ENCODE results near the gene SLC35B2. TPM values are rescaled to one million over a fixed set of nuclear protein-coding genes. Genes with fewer than 3 reads are reported as not detected.
A peak's percentile ranks its signal among the peaks of the same experiment; 100 is the strongest.

The SLC35B2 gene
- total and polyA plus RNA-seq, 2 experiments from 2014 or later = 14.0 to 30.9 TPM

- Histone ChIP-seq H4K20me1 (replicated peaks; ENCODE audit: insufficient read depth) (peaks cover 6% of the 10 kb centered on the region; the same call in 1 of the 2 replicates), H3K27ac (ENCODE audit: low read depth) (no peak overlapping the region), H3K27me3 (ENCODE audit: insufficient read depth) (0 out of 2 replicates have a peak, but pooled peaks cover 11% of the 10 kb centered on the region), H3K9me2 (ENCODE audit: insufficient read depth) (no peaks in the 10 kb centered on the region), H3K4me3 (no peak overlapping the region), H3K4me1 (ENCODE audit: insufficient read depth) (peaks cover 19% of the 10 kb centered on the region; the same call in 1 of the 2 replicates), H3K36me3 (ENCODE audit: insufficient read depth) (0 out of 2 replicates have a peak, but pooled peaks cover 4% of the 10 kb centered on the region), H3F3A (replicated peaks; ENCODE audit: low read depth) (peaks cover 25% of the 10 kb centered on the region), H3K4me2 (no peak overlapping the region), H3K79me2 (replicated peaks; ENCODE audit: insufficient read depth) (no peaks in the 10 kb centered on the region), H2AFZ (no peak overlapping the region)
- ATAC-seq (peak; percentile 7), DNase-seq (ENCODE audit: low spot score) (peak; percentile 56)
- H3K4me3 Mint-ChIP-seq = no peak overlapping the region; the same call in 2 of the 3 replicates
- H3K27ac Mint-ChIP-seq = no peak overlapping the region
- H3K4me1 Mint-ChIP-seq = peaks cover 43% of the 10 kb centered on the region
- peaks cover 20% of the 10 kb centered on the region for H3K27me3 Mint-ChIP-seq (ENCODE audit: insufficient read depth, low read depth, poor library complexity)
- TF ChIP-seq, protein P1, sequence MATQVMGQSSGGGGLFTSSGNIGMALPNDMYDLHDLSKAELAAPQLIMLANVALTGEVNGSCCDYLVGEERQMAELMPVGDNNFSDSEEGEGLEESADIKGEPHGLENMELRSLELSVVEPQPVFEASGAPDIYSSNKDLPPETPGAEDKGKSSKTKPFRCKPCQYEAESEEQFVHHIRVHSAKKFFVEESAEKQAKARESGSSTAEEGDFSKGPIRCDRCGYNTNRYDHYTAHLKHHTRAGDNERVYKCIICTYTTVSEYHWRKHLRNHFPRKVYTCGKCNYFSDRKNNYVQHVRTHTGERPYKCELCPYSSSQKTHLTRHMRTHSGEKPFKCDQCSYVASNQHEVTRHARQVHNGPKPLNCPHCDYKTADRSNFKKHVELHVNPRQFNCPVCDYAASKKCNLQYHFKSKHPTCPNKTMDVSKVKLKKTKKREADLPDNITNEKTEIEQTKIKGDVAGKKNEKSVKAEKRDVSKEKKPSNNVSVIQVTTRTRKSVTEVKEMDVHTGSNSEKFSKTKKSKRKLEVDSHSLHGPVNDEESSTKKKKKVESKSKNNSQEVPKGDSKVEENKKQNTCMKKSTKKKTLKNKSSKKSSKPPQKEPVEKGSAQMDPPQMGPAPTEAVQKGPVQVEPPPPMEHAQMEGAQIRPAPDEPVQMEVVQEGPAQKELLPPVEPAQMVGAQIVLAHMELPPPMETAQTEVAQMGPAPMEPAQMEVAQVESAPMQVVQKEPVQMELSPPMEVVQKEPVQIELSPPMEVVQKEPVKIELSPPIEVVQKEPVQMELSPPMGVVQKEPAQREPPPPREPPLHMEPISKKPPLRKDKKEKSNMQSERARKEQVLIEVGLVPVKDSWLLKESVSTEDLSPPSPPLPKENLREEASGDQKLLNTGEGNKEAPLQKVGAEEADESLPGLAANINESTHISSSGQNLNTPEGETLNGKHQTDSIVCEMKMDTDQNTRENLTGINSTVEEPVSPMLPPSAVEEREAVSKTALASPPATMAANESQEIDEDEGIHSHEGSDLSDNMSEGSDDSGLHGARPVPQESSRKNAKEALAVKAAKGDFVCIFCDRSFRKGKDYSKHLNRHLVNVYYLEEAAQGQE (IDR thresholded peaks at IDR 0.05; ENCODE audit: unreplicated experiment) = no peak
- no peak for TF ChIP-seq EZH2 (IDR thresholded peaks at IDR 0.05; ENCODE audit: low read depth, unreplicated experiment)
- peak; percentile 57 to 61 for TF ChIP-seq CTCF (conservative IDR thresholded peaks at IDR 0.05; ENCODE audit: low read depth in 2 of 2)
- no peak for TF ChIP-seq EZH2phosphoT487 (IDR thresholded peaks at IDR 0.05; ENCODE audit: unreplicated experiment)
- no peak for TF ChIP-seq ZNF331 (CRISPR knock-in tag; IDR thresholded peaks at IDR 0.05; ENCODE audit: low read depth)
- TF ChIP-seq NANOG (IDR thresholded peaks at IDR 0.05; ENCODE audit: borderline replicate concordance) = no peak
- H3K9me3 Mint-ChIP-seq = no peaks in the 10 kb centered on the region; the same call in 2 of the 3 replicates
- peaks cover 52% of the 10 kb centered on the region for H3K36me3 Mint-ChIP-seq (ENCODE audit: low read depth)
Observed at GRCh38 chr6:44235891-44236516, 21.3 kb downstream of the SLC35B2 start.

DNA sequence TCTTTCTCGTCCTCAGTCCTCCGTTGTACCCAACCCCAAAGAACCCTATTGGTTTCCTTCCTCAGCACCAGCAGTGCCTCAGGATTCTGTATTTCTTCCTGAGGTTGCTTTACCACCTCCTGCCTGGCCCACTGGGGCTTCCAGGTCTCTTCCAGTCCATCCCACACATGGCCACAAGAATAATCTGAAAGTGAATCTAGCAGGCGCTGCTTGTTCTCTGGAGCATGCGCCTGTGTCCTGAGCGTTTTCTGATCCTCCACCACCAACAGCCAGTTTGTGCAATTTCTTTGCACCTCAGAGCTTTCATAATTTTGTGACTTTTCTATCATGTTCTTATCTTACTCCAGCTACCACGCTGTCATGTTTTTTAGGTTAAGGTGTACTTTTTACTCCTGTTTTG lies 22.1 kb downstream of the SLC35B2 start:
- no peak overlapping the region for H3K4me2 ChIP-seq
- ATAC-seq = no peak
- no peaks in the 10 kb centered on the region for H3K9me2 ChIP-seq (ENCODE audit: insufficient read depth)
- H3K27me3 Mint-ChIP-seq (ENCODE audit: insufficient read depth, low read depth, poor library complexity) = peaks cover 23% of the 10 kb centered on the region
- TF ChIP-seq, protein P2, sequence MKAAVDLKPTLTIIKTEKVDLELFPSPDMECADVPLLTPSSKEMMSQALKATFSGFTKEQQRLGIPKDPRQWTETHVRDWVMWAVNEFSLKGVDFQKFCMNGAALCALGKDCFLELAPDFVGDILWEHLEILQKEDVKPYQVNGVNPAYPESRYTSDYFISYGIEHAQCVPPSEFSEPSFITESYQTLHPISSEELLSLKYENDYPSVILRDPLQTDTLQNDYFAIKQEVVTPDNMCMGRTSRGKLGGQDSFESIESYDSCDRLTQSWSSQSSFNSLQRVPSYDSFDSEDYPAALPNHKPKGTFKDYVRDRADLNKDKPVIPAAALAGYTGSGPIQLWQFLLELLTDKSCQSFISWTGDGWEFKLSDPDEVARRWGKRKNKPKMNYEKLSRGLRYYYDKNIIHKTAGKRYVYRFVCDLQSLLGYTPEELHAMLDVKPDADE (IDR thresholded peaks at IDR 0.05) = no peak
- TF ChIP-seq EZH2 (IDR thresholded peaks at IDR 0.05; ENCODE audit: low read depth, unreplicated experiment) (no peak), EZH2phosphoT487 (IDR thresholded peaks at IDR 0.05; ENCODE audit: unreplicated experiment) (no peak)
- TF ChIP-seq, protein P1 (IDR thresholded peaks at IDR 0.05; ENCODE audit: unreplicated experiment) = no peak
- no peak overlapping the region for H2AFZ ChIP-seq
- no peak overlapping the region for H3K4me3 ChIP-seq
- H3K4me1 Mint-ChIP-seq = peaks cover 43% of the 10 kb centered on the region
- H3K27ac ChIP-seq (ENCODE audit: low read depth) = peak overlapping the region; percentile 0; the same call in 1 of the 2 replicates
- no peak for DNase-seq (ENCODE audit: low spot score)
- H4K20me1 ChIP-seq (replicated peaks; ENCODE audit: insufficient read depth) = peaks cover 6% of the 10 kb centered on the region; the same call in 1 of the 2 replicates
- peaks cover 59% of the 10 kb centered on the region for H3K36me3 Mint-ChIP-seq (ENCODE audit: low read depth)
- H3K79me2 ChIP-seq (replicated peaks; ENCODE audit: insufficient read depth) = no peaks in the 10 kb centered on the region
- peaks cover 4% of the 10 kb centered on the region; the same call in 1 of the 2 replicates for H3K36me3 ChIP-seq (ENCODE audit: insufficient read depth)
- peaks cover 27% of the 10 kb centered on the region for H3F3A ChIP-seq (replicated peaks; ENCODE audit: low read depth)
- H3K27ac Mint-ChIP-seq = 0 out of 2 replicates have a peak overlapping the region, but pooled peaks have one; percentile 10
- peaks cover 19% of the 10 kb centered on the region; the same call in 1 of the 2 replicates for H3K4me1 ChIP-seq (ENCODE audit: insufficient read depth)
- H3K27me3 ChIP-seq (ENCODE audit: insufficient read depth) = 0 out of 2 replicates have a peak, but pooled peaks cover 11% of the 10 kb centered on the region
- H3K4me3 Mint-ChIP-seq = peak overlapping the region; percentile 6; the same call in 1 of the 3 replicates
- no peaks in the 10 kb centered on the region; the same call in 2 of the 3 replicates for H3K9me3 Mint-ChIP-seq

Measured in GM23338 (cell line).